Sigmoid colon (tissue), 7 donors: ENCODE data around the gene ACSM3. TPM values are rescaled to one million over a fixed set of nuclear protein-coding genes. Genes with fewer than 3 reads are reported as not detected.

ENCODE experiments used
- DNase-seq: peaks from one replicate; pipeline ENCODE4 v3.0.0-alpha.2; 2019
- H3K27ac ChIP-seq, 4 donors: fragments of 200-600 bp; sonication (generic); one replicate each; pipeline ENCODE4 v1.5.1; 2016 to 2019; ENCODE audit warnings: mild to moderate bottlenecking in 1 of 4
- H3K27me3 ChIP-seq, 3 donors: fragments of 200-600 bp; sonication (generic); one replicate each; pipeline ENCODE4 v1.5.1; 2019; ENCODE audit warnings: mild to moderate bottlenecking in 1 of 3
- H3K36me3 ChIP-seq, 4 donors: fragments of 200-600 bp; sonication (generic); one replicate each; pipeline ENCODE4 v1.5.1; 2016 to 2019
- H3K4me1 ChIP-seq, 4 donors: fragments of 200-600 bp; sonication (generic); one replicate each; pipeline ENCODE4 v1.5.1; 2017 to 2019
- H3K4me3 ChIP-seq, 4 donors: fragments of 200-600 bp; sonication (generic); one replicate each; pipeline ENCODE4 v1.5.1; 2017 to 2019; ENCODE audit warnings: mild to moderate bottlenecking in 2 of 4, moderate library complexity in 1 of 4
- H3K9me3 ChIP-seq, 4 donors: fragments of 200-600 bp in 3 of 4; sonication (generic) in 3 of 4; one replicate each; pipeline versions ENCODE4 v1.5.1 to v1.6.1; 2013 to 2019
- CTCF ChIP-seq, 4 experiments: fragments of 450-650 bp in 3 of 4; fragments of 200-600 bp in 1 of 4; IDR thresholded peaks; one replicate each; pipeline ENCODE4 v1.5.1; 2016 to 2019; ENCODE audit warnings: antibody characterized with exemption in 4 of 4, mild to moderate bottlenecking in 3 of 4, moderate library complexity in 2 of 4
- EP300 ChIP-seq, 4 donors: sonication (generic); formaldehyde crosslinking; IDR thresholded peaks; one replicate each; pipeline ENCODE4 v1.6.1; 2017; ENCODE audit warnings: antibody characterized with exemption in 4 of 4
- POLR2A ChIP-seq, 2 donors: fragments of 450-650 bp; IDR thresholded peaks; one replicate each; pipeline ENCODE4 v1.6.1; 2016; ENCODE audit warnings: antibody characterized with exemption in 2 of 2, mild to moderate bottlenecking in 2 of 2, moderate library complexity in 2 of 2
- POLR2AphosphoS5 ChIP-seq, 4 donors: sonication (generic); formaldehyde crosslinking; IDR thresholded peaks; one replicate each; pipeline ENCODE4 v1.6.1; 2017; ENCODE audit warnings: antibody characterized with exemption in 4 of 4
- WGBS, 2 donors: extraction: QIAGEN DNeasy Blood & Tissue Kit; methylation state at CpG; one replicate each; pipeline ENCODE4 v1.1.7; 2013; 5-methylcytosine and 5-hydroxymethylcytosine counted together
- intact Hi-C: fragments of 100-400 bp; cut with DNase I; formaldehyde crosslinking; loops from one replicate; pipeline ENCODE4 v1.15.1; 2023
- polyA plus RNA-seq, 3 donors: library from polyadenylated mRNA; stranded (reverse); fragments of 200-250 nt; gene quantifications; one replicate each; pipeline ENCODE4 v1.2.3, GENCODE V29; 2013
- total RNA-seq, 4 donors: library from RNA; depleted of rRNA; stranded (reverse); fragments of >200 nt; gene quantifications; one replicate each; pipeline ENCODE4 v1.1.0, GENCODE V29; 2016
- donor health status: healthy with polysubstance abuse.
- donor health status: Bipolar disorder and iron deficiency.
- donor health status: healthy.

Gene ACSM3
- total and polyA plus RNA-seq, 7 donors, result 12.5 to 25.7 (median 16.2) TPM

- Histone ChIP-seq H3K27me3 (no peaks in the 10 kb centered on the region), H3K4me3 (no peak overlapping the region), H3K9me3 (no peaks in the 10 kb centered on the region), H3K4me1 (no peaks in the 10 kb centered on the region), H3K36me3 (no peaks in the 10 kb centered on the region), H3K27ac (no peak overlapping the region)
- TF ChIP-seq EP300 (IDR thresholded peaks at IDR 0.05) (no peak), POLR2AphosphoS5 (IDR thresholded peaks at IDR 0.05) (no peak), POLR2A (IDR thresholded peaks at IDR 0.05) (no peak), CTCF (IDR thresholded peaks at IDR 0.05) (no peak)
- intact Hi-C loops, result no loop called here
- DNase-seq, result no peak
These were observed 20.4 kb downstream of the ACSM3 start for GRCh38 chr16:20784204-20784603.

GRCh38 chr16:20789130-20789529 lies 25.3 kb downstream of the ACSM3 start:
- no peak for DNase-seq
- intact Hi-C loops, result no loop called here
- Histone ChIP-seq H3K9me3 (no peaks in the 10 kb centered on the region), H3K27me3 (no peaks in the 10 kb centered on the region), H3K27ac (no peak overlapping the region), H3K4me3 (no peak overlapping the region), H3K36me3 (no peaks in the 10 kb centered on the region), H3K4me1 (no peaks in the 10 kb centered on the region)
- TF ChIP-seq CTCF (IDR thresholded peaks at IDR 0.05) (no peak), EP300 (IDR thresholded peaks at IDR 0.05) (no peak), POLR2A (IDR thresholded peaks at IDR 0.05) (no peak), POLR2AphosphoS5 (IDR thresholded peaks at IDR 0.05) (no peak)

- Histone ChIP-seq H3K27ac (no peak overlapping the region), H3K27me3 (no peaks in the 10 kb centered on the region), H3K4me1 (no peaks in the 10 kb centered on the region), H3K4me3 (no peak overlapping the region), H3K36me3 (peaks cover 0 to 7% (median 0%) of the 10 kb centered on the region in 4 donors), H3K9me3 (no peaks in the 10 kb centered on the region)
- WGBS, 2 donors, result 90 to 92% methylated on average over 5 of the region's 5 CpGs
- intact Hi-C loops, result no loop called here
- DNase-seq, result no peak
- no peak for TF ChIP-seq CTCF (IDR thresholded peaks at IDR 0.05)
- no peak for TF ChIP-seq POLR2AphosphoS5 (IDR thresholded peaks at IDR 0.05)
- no peak for TF ChIP-seq EP300 (IDR thresholded peaks at IDR 0.05)
- no peak for TF ChIP-seq POLR2A (IDR thresholded peaks at IDR 0.05)
These were observed 28.3 kb downstream of the ACSM3 start for GRCh38 chr16:20791923-20792612.

- H3K27me3 ChIP-seq, result no peaks in the 10 kb centered on the region
- H3K4me3 ChIP-seq, result no peak overlapping the region
- no peak overlapping the region for H3K27ac ChIP-seq
- H3K36me3 ChIP-seq, result peaks cover 0 to 45% (median 4%) of the 10 kb centered on the region in 4 donors
- DNase-seq, result no peak
- H3K4me1 ChIP-seq, result peaks cover 0 to 7% (median 0%) of the 10 kb centered on the region in 4 donors
- 66 to 70% methylated on average over 2 of the region's 2 CpGs for WGBS, 2 donors
- TF ChIP-seq POLR2A (IDR thresholded peaks at IDR 0.05) (no peak), EP300 (IDR thresholded peaks at IDR 0.05) (no peak), POLR2AphosphoS5 (IDR thresholded peaks at IDR 0.05) (no peak), CTCF (IDR thresholded peaks at IDR 0.05) (no peak)
- intact Hi-C loops, result no loop called here
- no peaks in the 10 kb centered on the region for H3K9me3 ChIP-seq
These were observed 34.5 kb downstream of the ACSM3 start for GRCh38 chr16:20798364-20798763.

- TF ChIP-seq POLR2A (IDR thresholded peaks at IDR 0.05) (no peak), CTCF (IDR thresholded peaks at IDR 0.05) (peak in 3 of 4 experiments; percentile 15 to 57 (median 19))
- WGBS, 2 donors, result 61 to 72% methylated on average over 2 of the region's 2 CpGs
- Histone ChIP-seq H3K36me3 (peaks cover 0 to 45% (median 4%) of the 10 kb centered on the region in 4 donors), H3K9me3 (no peaks in the 10 kb centered on the region), H3K4me1 (peaks cover 0 to 7% (median 0%) of the 10 kb centered on the region in 4 donors), H3K27me3 (no peaks in the 10 kb centered on the region), H3K4me3 (no peak overlapping the region), H3K27ac (no peak overlapping the region)
- no peak for DNase-seq
- intact Hi-C loops, result no loop called here
These were observed 35.8 kb downstream of the ACSM3 start for GRCh38 chr16:20799599-20799998.
